Naive thymus-derived CD8-positive, alpha-beta T cell (primary cell): ENCODE results near the gene TLCD5. TPM values are rescaled to one million over a fixed set of nuclear protein-coding genes. Genes with fewer than 3 reads are reported as not detected.

Source experiments
- ATAC-seq, 2 donors: fragments of 150-1000 bp; cut with Tn5 transposase in 1 of 2; sonication (Bioruptor Pico), chemical (Tn5 transposase) in 1 of 2; 1 replicate in 1 of 2; 2 replicates in 1 of 2; pipeline ENCODE4 v1.10.0; 2021; ENCODE audit warnings: mild to moderate bottlenecking in 2 of 2, moderate library complexity in 2 of 2
- POLR2A ChIA-PET: fragments of 350-600 bp; sonication (Branson Sonifier 250); formaldehyde crosslinking; loops from one replicate; lab custom pipeline; 2021; ENCODE audit warnings: antibody characterized with exemption; lab: Charles Lee
- DNase-seq, 10 donors: peaks; one replicate each; pipeline versions ENCODE4 v3.0.0 to v3.0.0-alpha.2; 2020 to 2022
- H3K27ac Mint-ChIP-seq, 10 donors: one replicate each; pipeline ENCODE4 v1.8.0; 2020 to 2022; ENCODE audit warnings: mild to moderate bottlenecking in 10 of 10, mixed read lengths in 10 of 10, moderate library complexity in 4 of 10, inconsistent platforms in 1 of 10
- H3K27me3 Mint-ChIP-seq, 5 donors: one replicate each; pipeline ENCODE4 v1.8.0; 2021 to 2022; ENCODE audit warnings: mixed read lengths in 5 of 5
- H3K36me3 Mint-ChIP-seq, 3 donors: one replicate each; pipeline ENCODE4 v1.8.0; 2020 to 2022; ENCODE audit warnings: mixed read lengths in 3 of 3, mild to moderate bottlenecking in 2 of 3, inconsistent platforms in 1 of 3
- H3K4me1 Mint-ChIP-seq, 4 donors: one replicate each; pipeline ENCODE4 v1.8.0; 2021 to 2022; ENCODE audit warnings: mixed read lengths in 4 of 4
- H3K4me3 Mint-ChIP-seq, 10 donors: one replicate each; pipeline ENCODE4 v1.8.0; 2020 to 2022; ENCODE audit warnings: mild to moderate bottlenecking in 10 of 10, mixed read lengths in 10 of 10, moderate library complexity in 6 of 10, inconsistent platforms in 1 of 10
- H3K9me3 Mint-ChIP-seq, 9 donors: one replicate each; pipeline ENCODE4 v1.8.0; 2020 to 2022; ENCODE audit warnings: mixed read lengths in 9 of 9, mild to moderate bottlenecking in 3 of 9, inconsistent platforms in 1 of 9, moderate library complexity in 1 of 9
- polyA plus RNA-seq, 3 donors: library from polyadenylated mRNA; unstranded; fragments of 300-500 nt; fragmentation: Illumina TruSeq; gene quantifications; one replicate each; pipeline ENCODE4 v1.2.3, GENCODE V29; 2021
- total RNA-seq, 8 experiments: library from RNA in 2 of 8; stranded (reverse) in 2 of 8; gene quantifications; one replicate each; pipeline ENCODE4 v1.2.3 and lab custom pipeline; 2021 to 2026

TLCD5 gene
- total and polyA plus RNA-seq, 5 experiments from 2014 or later = 0.80 TPM; not detected in 4

- H3K27ac Mint-ChIP-seq = no peak overlapping the region
- H3K9me3 Mint-ChIP-seq = no peaks in the 10 kb centered on the region
- no peak overlapping the region for H3K4me3 Mint-ChIP-seq
- DNase-seq = no peak
- H3K36me3 Mint-ChIP-seq = no peaks in the 10 kb centered on the region
- no peak for ATAC-seq
- H3K27me3 Mint-ChIP-seq = peaks cover 8 to 52% (median 44%) of the 10 kb centered on the region in 5 donors
- POLR2A ChIA-PET = no interaction called here
- no peaks in the 10 kb centered on the region for H3K4me1 Mint-ChIP-seq
These were observed 30.0 kb upstream of the TLCD5 start for GRCh38 chr11:120295099-120295498.

GRCh38 chr11:120296554-120296953 lies 28.5 kb upstream of the TLCD5 start:
- H3K4me3 Mint-ChIP-seq = no peak overlapping the region
- H3K4me1 Mint-ChIP-seq = no peaks in the 10 kb centered on the region
- POLR2A ChIA-PET = no interaction called here
- H3K27ac Mint-ChIP-seq = no peak overlapping the region
- H3K27me3 Mint-ChIP-seq = peaks cover 8 to 52% (median 50%) of the 10 kb centered on the region in 5 donors
- DNase-seq (no peak), ATAC-seq (no peak)
- no peaks in the 10 kb centered on the region for H3K9me3 Mint-ChIP-seq
- H3K36me3 Mint-ChIP-seq = no peaks in the 10 kb centered on the region

- no peak for DNase-seq
- no peak for ATAC-seq
- H3K4me1 Mint-ChIP-seq = no peaks in the 10 kb centered on the region
- no peaks in the 10 kb centered on the region for H3K9me3 Mint-ChIP-seq
- POLR2A ChIA-PET = no interaction called here
- H3K36me3 Mint-ChIP-seq = no peaks in the 10 kb centered on the region
- peaks cover 4 to 61% (median 43%) of the 10 kb centered on the region in 5 donors for H3K27me3 Mint-ChIP-seq
- H3K4me3 Mint-ChIP-seq = no peak overlapping the region
- no peak overlapping the region for H3K27ac Mint-ChIP-seq
These were observed 26.6 kb upstream of the TLCD5 start for GRCh38 chr11:120298461-120298860.

- H3K36me3 Mint-ChIP-seq = no peaks in the 10 kb centered on the region
- no peaks in the 10 kb centered on the region for H3K9me3 Mint-ChIP-seq
- no peak for DNase-seq
- POLR2A ChIA-PET = no interaction called here
- peaks cover 4 to 60% (median 28%) of the 10 kb centered on the region in 5 donors for H3K27me3 Mint-ChIP-seq
- no peak overlapping the region for H3K27ac Mint-ChIP-seq
- no peak overlapping the region for H3K4me3 Mint-ChIP-seq
- ATAC-seq = no peak
- H3K4me1 Mint-ChIP-seq = peaks cover 0 to 2% (median 0%) of the 10 kb centered on the region in 4 donors
These were observed 22.9 kb upstream of the TLCD5 start for GRCh38 chr11:120302001-120302805.

- no peaks in the 10 kb centered on the region for H3K36me3 Mint-ChIP-seq
- peak overlapping the region in 1 of 10 donors; percentile 7 for H3K27ac Mint-ChIP-seq
- H3K27me3 Mint-ChIP-seq = peaks cover 4 to 51% (median 24%) of the 10 kb centered on the region in 5 donors
- ATAC-seq (peak; percentile 60 to 82), DNase-seq (peak in 9 of 10 donors; percentile 28 to 74 (median 46))
- no peaks in the 10 kb centered on the region for H3K9me3 Mint-ChIP-seq
- H3K4me1 Mint-ChIP-seq = peaks cover 0 to 2% (median 0%) of the 10 kb centered on the region in 4 donors
- no peak overlapping the region for H3K4me3 Mint-ChIP-seq
- POLR2A ChIA-PET = no interaction called here
These were observed 22.0 kb upstream of the TLCD5 start for GRCh38 chr11:120303004-120303637.

GRCh38 chr11:120304526-120304925 lies 20.6 kb upstream of the TLCD5 start:
- ATAC-seq = no peak

GRCh38 chr11:120305286-120305685 lies 19.8 kb upstream of the TLCD5 start:
- DNase-seq = no peak
- Mint-ChIP-seq H3K27ac (no peak overlapping the region), H3K36me3 (no peaks in the 10 kb centered on the region), H3K27me3 (peaks cover 1 to 42% (median 18%) of the 10 kb centered on the region in 5 donors), H3K4me3 (no peak overlapping the region), H3K4me1 (peaks cover 0 to 2% (median 0%) of the 10 kb centered on the region in 4 donors), H3K9me3 (no peaks in the 10 kb centered on the region)
- no peak for ATAC-seq
- POLR2A ChIA-PET = no interaction called here

More at GRCh38 chr11:120304526-120304925, 20.6 kb upstream of the TLCD5 start:
- Mint-ChIP-seq H3K4me1 (peaks cover 0 to 2% (median 0%) of the 10 kb centered on the region in 4 donors), H3K4me3 (no peak overlapping the region), H3K36me3 (no peaks in the 10 kb centered on the region), H3K27ac (no peak overlapping the region), H3K27me3 (peaks cover 1 to 42% (median 20%) of the 10 kb centered on the region in 5 donors), H3K9me3 (no peaks in the 10 kb centered on the region)
- no peak for DNase-seq
- POLR2A ChIA-PET = no interaction called here

GRCh38 chr11:120306519-120307242 lies 18.4 kb upstream of the TLCD5 start:
- no peaks in the 10 kb centered on the region for H3K36me3 Mint-ChIP-seq
- peaks cover 1 to 41% (median 15%) of the 10 kb centered on the region in 5 donors for H3K27me3 Mint-ChIP-seq
- ATAC-seq (no peak), DNase-seq (no peak)
- H3K4me3 Mint-ChIP-seq = no peak overlapping the region
- H3K4me1 Mint-ChIP-seq = peaks cover 0 to 2% (median 0%) of the 10 kb centered on the region in 4 donors
- POLR2A ChIA-PET = no interaction called here
- H3K9me3 Mint-ChIP-seq = no peaks in the 10 kb centered on the region
- no peak overlapping the region for H3K27ac Mint-ChIP-seq

- peaks cover 3 to 33% (median 12%) of the 10 kb centered on the region in 5 donors for H3K27me3 Mint-ChIP-seq
- H3K4me3 Mint-ChIP-seq = no peak overlapping the region
- H3K36me3 Mint-ChIP-seq = no peaks in the 10 kb centered on the region
- H3K27ac Mint-ChIP-seq = no peak overlapping the region
- no peak for DNase-seq
- POLR2A ChIA-PET = no interaction called here
- H3K9me3 Mint-ChIP-seq = no peaks in the 10 kb centered on the region
- no peak for ATAC-seq
- H3K4me1 Mint-ChIP-seq = peaks cover 0 to 2% (median 0%) of the 10 kb centered on the region in 4 donors
These were observed 17.6 kb upstream of the TLCD5 start for GRCh38 chr11:120307476-120307875.

GRCh38 chr11:120308081-120308480 lies 17.0 kb upstream of the TLCD5 start:
- POLR2A ChIA-PET = no interaction called here
- DNase-seq (no peak), ATAC-seq (no peak)
- Mint-ChIP-seq H3K9me3 (no peaks in the 10 kb centered on the region), H3K36me3 (no peaks in the 10 kb centered on the region), H3K27ac (peak overlapping the region in 1 of 10 donors; percentile 77), H3K27me3 (peaks cover 6 to 27% (median 14%) of the 10 kb centered on the region in 5 donors), H3K4me3 (no peak overlapping the region), H3K4me1 (peaks cover 0 to 2% (median 0%) of the 10 kb centered on the region in 4 donors)

- Mint-ChIP-seq H3K4me1 (no peaks in the 10 kb centered on the region), H3K27me3 (peaks cover 5 to 17% (median 6%) of the 10 kb centered on the region in 5 donors), H3K4me3 (no peak overlapping the region), H3K36me3 (no peaks in the 10 kb centered on the region), H3K27ac (no peak overlapping the region), H3K9me3 (no peaks in the 10 kb centered on the region)
- no peak for ATAC-seq
- POLR2A ChIA-PET = interaction anchor here (0.6 kb wide), 1 partner anchor 15 kb away, joined by 3 read pairs; no protein-coding TSS in a partner anchor
- no peak for DNase-seq
These were observed 14.2 kb upstream of the TLCD5 start for GRCh38 chr11:120310870-120311269.

- no peaks in the 10 kb centered on the region for H3K4me1 Mint-ChIP-seq
- ATAC-seq (no peak), DNase-seq (no peak)
- no peak overlapping the region for H3K4me3 Mint-ChIP-seq
- H3K9me3 Mint-ChIP-seq = no peaks in the 10 kb centered on the region
- no peaks in the 10 kb centered on the region for H3K36me3 Mint-ChIP-seq
- H3K27me3 Mint-ChIP-seq = peaks cover 8 to 24% (median 15%) of the 10 kb centered on the region in 5 donors
- no peak overlapping the region for H3K27ac Mint-ChIP-seq
- POLR2A ChIA-PET = no interaction called here
These were observed 10.2 kb upstream of the TLCD5 start for GRCh38 chr11:120314861-120315260.
